K562 (cell line): ENCODE measurements around the gene SPSB1. TPM values are rescaled to one million over a fixed set of nuclear protein-coding genes. Genes with fewer than 3 reads are reported as not detected.

Experiments
- ATF7 ChIP-seq: fragments of 450-650 bp; IDR thresholded peaks from 2 replicates; pipeline ENCODE4 v1.7.1; 2014; ENCODE audit warnings: mild to moderate bottlenecking, moderate library complexity
- CREM ChIP-seq: IDR thresholded peaks from 2 replicates; pipeline ENCODE4 v1.6.1; 2014; ENCODE audit warnings: antibody characterized with exemption, low read depth
- DIDO1 ChIP-seq: fragments of 450-650 bp; IDR thresholded peaks from 2 replicates; pipeline ENCODE4 v1.6.1; 2016; ENCODE audit warnings: low read depth, missing biosample characterization, missing genetic modification characterization
- ETV1 ChIP-seq: fragments of 450-650 bp; conservative IDR thresholded peaks from 2 replicates; pipeline ENCODE4 v1.6.1; 2016; ENCODE audit warnings: missing genetic modification characterization, control low read depth, low read depth, missing compliant biosample characterization
- JUND ChIP-seq, 2 experiments: IDR thresholded peaks; 2 replicates in 1 of 2; 3 replicates in 1 of 2; pipeline ENCODE4 v1.6.1; 2011; ENCODE audit warnings: borderline replicate concordance in 2 of 2, low read depth in 2 of 2, low read length in 2 of 2, improper control_type of control experiment in 1 of 2, missing biosample characterization in 1 of 2, missing genetic modification characterization in 1 of 2, missing genetic modification reagents in 1 of 2
- MECOM ChIP-seq: fragments of 250-450 bp; sonication (Bioruptor Pico); IDR thresholded peaks from 2 replicates; pipeline ENCODE4 v1.8.0; 2022; ENCODE audit warnings: inconsistent platforms
- MEF2D ChIP-seq: conservative IDR thresholded peaks from 2 replicates; pipeline ENCODE4 v1.6.1; 2016; ENCODE audit warnings: low read depth, missing genetic modification characterization, missing compliant biosample characterization
- MIER1 ChIP-seq: fragments of 450-650 bp; IDR thresholded peaks from 2 replicates; pipeline ENCODE4 v1.6.1; 2016; ENCODE audit warnings: antibody characterized with exemption, mild to moderate bottlenecking, low read depth
- SMC3 ChIP-seq: conservative IDR thresholded peaks from 2 replicates; pipeline ENCODE4 v1.6.1; 2011; ENCODE audit warnings: low read depth, low read length, improper control_type of control experiment; ENCODE audit not compliant: insufficient read depth
- STAT5A ChIP-seq: IDR thresholded peaks from 2 replicates; pipeline ENCODE4 v1.6.1; 2012; ENCODE audit warnings: low read length, inconsistent platforms, borderline replicate concordance
- TRIM28 ChIP-seq: fragments of 450-650 bp; IDR thresholded peaks from 2 replicates; pipeline ENCODE4 v1.6.1; 2017
- ZNF124 ChIP-seq: sonication (generic); formaldehyde crosslinking; IDR thresholded peaks from 2 replicates; pipeline ENCODE4 v1.8.1; 2022; ENCODE audit warnings: missing genetic modification reagents
- ZNF224 ChIP-seq: sonication (generic); formaldehyde crosslinking; IDR thresholded peaks from 2 replicates; pipeline ENCODE4 v1.8.0; 2022; ENCODE audit warnings: mild to moderate bottlenecking, missing genetic modification reagents
- ZNF24 ChIP-seq: fragments of 450-650 bp; IDR thresholded peaks from 2 replicates; pipeline ENCODE4 v1.6.1; 2016
- polyA plus RNA-seq, 8 experiments: library from polyadenylated mRNA; depleted of rRNA in 4 of 8; stranded (reverse) in 5 of 8; unstranded in 3 of 8; fragments of >200 nt; fragmentation: Nextera tagmentation in 2 of 8; fragmentation: Illumina TruSeq in 1 of 8; extraction: Ambion mirVana in 2 of 8; extraction: Trizol in 1 of 8; gene quantifications; 2 replicates each; pipeline versions ENCODE4 v1.2.1 to v1.2.3, GENCODE V29; 2011 to 2014; ENCODE audit warnings: inconsistent platforms in 1 of 8, missing spikeins in 1 of 8
- total RNA-seq, 7 experiments: library from RNA; depleted of rRNA in 6 of 7; stranded (reverse); fragments of >200 nt in 6 of 7; fragmentation: Illumina TruSeq in 2 of 7; extraction: Trizol in 2 of 7; gene quantifications; 2 replicates each; pipeline versions ENCODE4 v1.2.1 to v1.2.3, GENCODE V29; 2011 to 2021; ENCODE audit warnings: low replicate concordance in 1 of 7
- TF ChIP-seq, protein P1 (sequence below): fragments of 450-650 bp; IDR thresholded peaks from 2 replicates; pipeline ENCODE4 v1.6.1; 2018; ENCODE audit warnings: mild to moderate bottlenecking, low read depth; ENCODE audit not compliant: partially characterized antibody
- TF ChIP-seq, protein P2 (sequence below): fragments of 250-450 bp; sonication (Bioruptor Pico); IDR thresholded peaks from 2 replicates; pipeline ENCODE4 v1.8.0; 2022; ENCODE audit warnings: moderate library complexity, mild to moderate bottlenecking, inconsistent platforms
- TF ChIP-seq, protein P3 (sequence below), 2 experiments: IDR thresholded peaks; 2 replicates each; pipeline ENCODE4 v1.6.1; 2011; ENCODE audit warnings: borderline replicate concordance in 1 of 2, control low read depth in 1 of 2, low read depth in 1 of 2, low read length in 1 of 2, mild to moderate bottlenecking in 1 of 2, mixed read lengths in 1 of 2, moderate library complexity in 1 of 2; ENCODE audit not compliant: insufficient read depth in 1 of 2, insufficient read length in 1 of 2, poor library complexity in 1 of 2, severe bottlenecking in 1 of 2; ENCODE audit errors: extremely low read depth in 1 of 2
- TF ChIP-seq, protein P4 (sequence below), 2 experiments: fragments of 450-650 bp; conservative IDR thresholded peaks; 2 replicates each; pipeline ENCODE4 v1.6.1; 2017; ENCODE audit warnings: mild to moderate bottlenecking in 2 of 2, moderate library complexity in 2 of 2
- TF ChIP-seq, protein P5 (sequence below): fragments of 450-650 bp; formaldehyde crosslinking; IDR thresholded peaks from 2 replicates; pipeline ENCODE4 v1.4.0; 2020; ENCODE audit warnings: mild to moderate bottlenecking, moderate library complexity

Gene SPSB1
- total and polyA plus RNA-seq, 9 of the 15 experiments (the other 6 are each of a cell fraction or from before 2014, with no cell fraction given) = 0.06 to 0.35 (median 0.14) TPM; not detected in 6

DNA sequence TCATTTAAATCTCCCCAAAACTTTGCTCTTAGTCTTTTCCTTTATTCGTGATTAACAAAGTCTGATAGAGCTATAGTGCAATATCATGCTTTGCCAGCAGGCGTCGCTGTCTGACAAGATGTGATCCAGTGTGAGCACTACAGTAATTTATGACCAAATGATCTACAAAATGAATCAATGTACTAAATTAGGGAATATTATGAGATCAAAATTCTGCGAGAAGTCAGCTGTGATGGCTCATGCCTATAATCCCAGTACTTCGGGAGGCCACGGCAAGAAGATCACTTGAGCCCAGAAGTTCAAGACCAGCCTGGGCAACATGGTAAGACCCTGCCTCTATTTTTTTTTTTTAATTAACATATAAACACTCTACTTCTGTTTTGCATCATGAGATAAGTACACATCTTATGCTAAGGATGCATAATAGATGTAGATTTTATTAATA is 3.6 kb upstream of the SPSB1 start (continued):
- TF ChIP-seq, protein P1, sequence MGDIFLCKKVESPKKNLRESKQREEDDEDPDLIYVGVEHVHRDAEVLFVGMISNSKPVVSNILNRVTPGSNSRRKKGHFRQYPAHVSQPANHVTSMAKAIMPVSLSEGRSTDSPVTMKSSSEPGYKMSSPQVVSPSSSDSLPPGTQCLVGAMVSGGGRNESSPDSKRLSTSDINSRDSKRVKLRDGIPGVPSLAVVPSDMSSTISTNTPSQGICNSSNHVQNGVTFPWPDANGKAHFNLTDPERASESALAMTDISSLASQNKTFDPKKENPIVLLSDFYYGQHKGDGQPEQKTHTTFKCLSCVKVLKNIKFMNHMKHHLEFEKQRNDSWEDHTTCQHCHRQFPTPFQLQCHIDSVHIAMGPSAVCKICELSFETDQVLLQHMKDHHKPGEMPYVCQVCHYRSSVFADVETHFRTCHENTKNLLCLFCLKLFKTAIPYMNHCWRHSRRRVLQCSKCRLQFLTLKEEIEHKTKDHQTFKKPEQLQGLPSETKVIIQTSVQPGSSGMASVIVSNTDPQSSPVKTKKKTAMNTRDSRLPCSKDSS = peak; percentile 84
- TF ChIP-seq CREM = no peak
- TF ChIP-seq, protein P2, sequence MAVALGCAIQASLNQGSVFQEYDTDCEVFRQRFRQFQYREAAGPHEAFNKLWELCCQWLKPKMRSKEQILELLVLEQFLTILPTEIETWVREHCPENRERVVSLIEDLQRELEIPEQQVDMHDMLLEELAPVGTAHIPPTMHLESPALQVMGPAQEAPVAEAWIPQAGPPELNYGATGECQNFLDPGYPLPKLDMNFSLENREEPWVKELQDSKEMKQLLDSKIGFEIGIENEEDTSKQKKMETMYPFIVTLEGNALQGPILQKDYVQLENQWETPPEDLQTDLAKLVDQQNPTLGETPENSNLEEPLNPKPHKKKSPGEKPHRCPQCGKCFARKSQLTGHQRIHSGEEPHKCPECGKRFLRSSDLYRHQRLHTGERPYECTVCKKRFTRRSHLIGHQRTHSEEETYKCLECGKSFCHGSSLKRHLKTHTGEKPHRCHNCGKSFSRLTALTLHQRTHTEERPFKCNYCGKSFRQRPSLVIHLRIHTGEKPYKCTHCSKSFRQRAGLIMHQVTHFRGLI (CRISPR knock-in tag) = no peak
- TF ChIP-seq ZNF24 = 0 out of 2 replicates have a peak, but pooled peaks have one; percentile 30
- TF ChIP-seq ATF7 = peak; percentile 22; the same call in 1 of the 2 replicates
- TF ChIP-seq DIDO1 (tag) = no peak
- peak; percentile 96 for TF ChIP-seq SMC3
- TF ChIP-seq ZNF124 = no peak
- TF ChIP-seq, protein P3, sequence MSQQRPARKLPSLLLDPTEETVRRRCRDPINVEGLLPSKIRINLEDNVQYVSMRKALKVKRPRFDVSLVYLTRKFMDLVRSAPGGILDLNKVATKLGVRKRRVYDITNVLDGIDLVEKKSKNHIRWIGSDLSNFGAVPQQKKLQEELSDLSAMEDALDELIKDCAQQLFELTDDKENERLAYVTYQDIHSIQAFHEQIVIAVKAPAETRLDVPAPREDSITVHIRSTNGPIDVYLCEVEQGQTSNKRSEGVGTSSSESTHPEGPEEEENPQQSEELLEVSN (IDR thresholded peaks at IDR 0.05; ENCODE audit: borderline replicate concordance in 1 of 2, extremely low read depth in 1 of 2, insufficient read depth in 1 of 2, insufficient read length in 1 of 2, low read depth in 1 of 2, low read length in 1 of 2, poor library complexity in 1 of 2, severe bottlenecking in 1 of 2) = no peak
- TF ChIP-seq, protein P4, sequence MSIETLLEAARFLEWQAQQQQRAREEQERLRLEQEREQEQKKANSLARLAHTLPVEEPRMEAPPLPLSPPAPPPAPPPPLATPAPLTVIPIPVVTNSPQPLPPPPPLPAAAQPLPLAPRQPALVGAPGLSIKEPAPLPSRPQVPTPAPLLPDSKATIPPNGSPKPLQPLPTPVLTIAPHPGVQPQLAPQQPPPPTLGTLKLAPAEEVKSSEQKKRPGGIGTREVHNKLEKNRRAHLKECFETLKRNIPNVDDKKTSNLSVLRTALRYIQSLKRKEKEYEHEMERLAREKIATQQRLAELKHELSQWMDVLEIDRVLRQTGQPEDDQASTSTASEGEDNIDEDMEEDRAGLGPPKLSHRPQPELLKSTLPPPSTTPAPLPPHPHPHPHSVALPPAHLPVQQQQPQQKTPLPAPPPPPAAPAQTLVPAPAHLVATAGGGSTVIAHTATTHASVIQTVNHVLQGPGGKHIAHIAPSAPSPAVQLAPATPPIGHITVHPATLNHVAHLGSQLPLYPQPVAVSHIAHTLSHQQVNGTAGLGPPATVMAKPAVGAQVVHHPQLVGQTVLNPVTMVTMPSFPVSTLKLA (conservative IDR thresholded peaks at IDR 0.05) = peak in 1 of 2 experiments; percentile 13; a peak in 1 of 4 replicates
- TF ChIP-seq MIER1 = 0 out of 2 replicates have a peak, but pooled peaks have one; percentile 16
- TF ChIP-seq ETV1 (tag) = no peak
- TF ChIP-seq STAT5A = no peak; the same call in 1 of the 2 replicates
- no peak for TF ChIP-seq ZNF224 (CRISPR knock-in tag)
- TF ChIP-seq MECOM (CRISPR knock-in tag) = no peak
- TF ChIP-seq TRIM28 = peak; percentile 89
- TF ChIP-seq, protein P5, sequence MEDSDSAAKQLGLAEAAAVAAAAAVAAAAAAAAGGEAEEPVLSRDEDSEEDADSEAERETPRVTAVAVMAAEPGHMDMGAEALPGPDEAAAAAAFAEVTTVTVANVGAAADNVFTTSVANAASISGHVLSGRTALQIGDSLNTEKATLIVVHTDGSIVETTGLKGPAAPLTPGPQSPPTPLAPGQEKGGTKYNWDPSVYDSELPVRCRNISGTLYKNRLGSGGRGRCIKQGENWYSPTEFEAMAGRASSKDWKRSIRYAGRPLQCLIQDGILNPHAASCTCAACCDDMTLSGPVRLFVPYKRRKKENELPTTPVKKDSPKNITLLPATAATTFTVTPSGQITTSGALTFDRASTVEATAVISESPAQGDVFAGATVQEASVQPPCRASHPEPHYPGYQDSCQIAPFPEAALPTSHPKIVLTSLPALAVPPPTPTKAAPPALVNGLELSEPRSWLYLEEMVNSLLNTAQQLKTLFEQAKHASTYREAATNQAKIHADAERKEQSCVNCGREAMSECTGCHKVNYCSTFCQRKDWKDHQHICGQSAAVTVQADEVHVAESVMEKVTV (CRISPR knock-in tag) = peak; percentile 99
- TF ChIP-seq MEF2D (tag) = no peak
- peak; percentile 35; the same call in 1 of the 2 replicates for TF ChIP-seq JUND (IDR thresholded peaks at IDR 0.05; ENCODE audit: borderline replicate concordance, low read depth, low read length)
- TF ChIP-seq JUND (tag; IDR thresholded peaks at IDR 0.05; ENCODE audit: borderline replicate concordance, low read depth, low read length) = no peak
